ENCODE results near the gene CYB5R3. TPM values are rescaled to one million over a fixed set of nuclear protein-coding genes. Genes with fewer than 3 reads are reported as not detected.
A peak's percentile ranks its signal among the peaks of the same experiment; 100 is the strongest.

Gene CYB5R3
- total RNA-seq, 1 experiment from 2014 or later = 106 TPM

DNA sequence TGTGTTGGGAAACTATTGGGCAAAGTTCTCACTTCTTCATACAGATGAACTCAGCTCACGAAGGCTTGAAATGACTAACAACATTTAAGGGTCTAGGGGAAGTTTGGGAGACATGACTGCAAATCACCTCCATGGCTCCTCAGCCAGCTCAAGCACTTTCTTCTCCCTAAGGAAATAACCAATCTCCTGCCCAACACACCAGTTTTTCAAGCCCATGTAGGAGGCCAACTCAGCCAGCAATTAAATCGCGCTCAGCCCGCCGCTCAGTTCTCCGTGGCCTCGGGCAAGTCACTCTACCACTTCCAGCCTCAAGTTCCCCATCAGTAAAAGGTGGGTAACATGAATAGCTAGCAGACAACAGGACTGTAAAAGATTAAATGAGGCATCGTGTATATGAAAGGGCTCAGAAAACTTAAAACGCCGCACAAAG lies 35.3 kb downstream of the CYB5R3 start:
- peaks cover 50% of the 10 kb centered on the region for H3F3A ChIP-seq (ENCODE audit: insufficient read depth, low read depth)
- H3K4me3 ChIP-seq = peak overlapping the region; percentile 100
- H3K79me2 ChIP-seq (ENCODE audit: low read depth) = peaks cover 54% of the 10 kb centered on the region
- peak overlapping the region; percentile 100 for H3K4me2 ChIP-seq
- peak overlapping the region; percentile 81 for H2AFZ ChIP-seq
- no peak for TF ChIP-seq EZH2 (IDR thresholded peaks at IDR 0.05; ENCODE audit: low read depth)
- TF ChIP-seq, protein P1, sequence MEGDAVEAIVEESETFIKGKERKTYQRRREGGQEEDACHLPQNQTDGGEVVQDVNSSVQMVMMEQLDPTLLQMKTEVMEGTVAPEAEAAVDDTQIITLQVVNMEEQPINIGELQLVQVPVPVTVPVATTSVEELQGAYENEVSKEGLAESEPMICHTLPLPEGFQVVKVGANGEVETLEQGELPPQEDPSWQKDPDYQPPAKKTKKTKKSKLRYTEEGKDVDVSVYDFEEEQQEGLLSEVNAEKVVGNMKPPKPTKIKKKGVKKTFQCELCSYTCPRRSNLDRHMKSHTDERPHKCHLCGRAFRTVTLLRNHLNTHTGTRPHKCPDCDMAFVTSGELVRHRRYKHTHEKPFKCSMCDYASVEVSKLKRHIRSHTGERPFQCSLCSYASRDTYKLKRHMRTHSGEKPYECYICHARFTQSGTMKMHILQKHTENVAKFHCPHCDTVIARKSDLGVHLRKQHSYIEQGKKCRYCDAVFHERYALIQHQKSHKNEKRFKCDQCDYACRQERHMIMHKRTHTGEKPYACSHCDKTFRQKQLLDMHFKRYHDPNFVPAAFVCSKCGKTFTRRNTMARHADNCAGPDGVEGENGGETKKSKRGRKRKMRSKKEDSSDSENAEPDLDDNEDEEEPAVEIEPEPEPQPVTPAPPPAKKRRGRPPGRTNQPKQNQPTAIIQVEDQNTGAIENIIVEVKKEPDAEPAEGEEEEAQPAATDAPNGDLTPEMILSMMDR (conservative IDR thresholded peaks at IDR 0.05) = no peak
- H3K9me2 ChIP-seq (ENCODE audit: insufficient read depth) = no peaks in the 10 kb centered on the region
- H3K27ac ChIP-seq = peak overlapping the region; percentile 96
- ChIA-PET CTCF (interaction anchor here (0.7 kb wide), 1 partner anchor 254 kb away, joined by 11 read pairs; no protein-coding TSS in a partner anchor), POLR2A (ENCODE audit: unreplicated experiment) (interaction anchor here (0.5 to 0.6 kb wide), 4 partner anchors 97 to 615 kb away, joined by 3 to 24 read pairs (median 7); partner anchors contain the start of gene WBP2NL)
- H4K20me1 ChIP-seq (ENCODE audit: insufficient read depth) = peaks cover 47% of the 10 kb centered on the region
- H3K36me3 ChIP-seq (ENCODE audit: low read depth) = 0 out of 2 replicates have a peak, but pooled peaks cover 16% of the 10 kb centered on the region
- H3K9me3 ChIP-seq (ENCODE audit: insufficient read depth, low read depth) = no peaks in the 10 kb centered on the region
- intact Hi-C loops (cut with micrococcal nuclease; ENCODE audit: unreplicated experiment) = loop anchor here (2.0 to 5.0 kb wide), 3 partner anchors 21 to 249 kb away; no protein-coding TSS in a partner anchor
- no peaks in the 10 kb centered on the region for H3K27me3 ChIP-seq (ENCODE audit: insufficient read depth, low read depth)
- DNase-seq = peak in 1 of 2 experiments; percentile 44
- peaks cover 36% of the 10 kb centered on the region for H3K4me1 ChIP-seq (replicated peaks; ENCODE audit: insufficient read depth)
- TSS peak; percentile 42 for BruUV-seq (replicated peaks)

DNA sequence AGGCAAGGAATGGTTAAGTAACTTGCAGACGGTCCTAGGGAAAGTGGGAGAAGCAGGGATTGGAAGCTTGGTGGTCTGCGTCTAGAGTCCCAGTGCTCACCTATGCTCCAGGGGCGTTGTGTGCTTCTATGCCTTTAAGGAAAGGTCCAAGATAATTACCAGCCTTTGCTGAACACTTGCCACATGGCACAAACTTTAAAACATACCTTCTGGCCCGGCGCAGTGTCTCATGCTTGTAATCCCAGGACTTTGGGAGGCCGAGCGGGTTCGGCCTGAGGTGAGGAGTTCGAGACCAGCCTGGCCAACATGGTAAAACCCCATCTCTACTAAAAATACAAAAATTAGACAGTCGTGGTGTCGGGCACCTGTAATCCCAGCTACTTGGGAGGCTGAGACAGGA lies 36.9 kb downstream of the CYB5R3 start:
- ChIA-PET POLR2A (ENCODE audit: unreplicated experiment) (no interaction called here), CTCF (interaction anchor here (0.5 kb wide), 1 partner anchor 124 kb away, joined by 5 read pairs; no protein-coding TSS in a partner anchor)
- Histone ChIP-seq H3K27me3 (ENCODE audit: insufficient read depth, low read depth) (no peaks in the 10 kb centered on the region), H3K27ac (no peak overlapping the region), H4K20me1 (ENCODE audit: insufficient read depth) (peaks cover 52% of the 10 kb centered on the region), H3K4me1 (replicated peaks; ENCODE audit: insufficient read depth) (peaks cover 41% of the 10 kb centered on the region), H3K79me2 (ENCODE audit: low read depth) (peaks cover 67% of the 10 kb centered on the region), H3K9me3 (ENCODE audit: insufficient read depth, low read depth) (no peaks in the 10 kb centered on the region), H3K9me2 (ENCODE audit: insufficient read depth) (no peaks in the 10 kb centered on the region), H3F3A (ENCODE audit: insufficient read depth, low read depth) (peaks cover 49% of the 10 kb centered on the region), H2AFZ (no peak overlapping the region), H3K4me2 (peak overlapping the region; percentile 100), H3K36me3 (ENCODE audit: low read depth) (0 out of 2 replicates have a peak, but pooled peaks cover 16% of the 10 kb centered on the region), H3K4me3 (peak overlapping the region; percentile 100)
- intact Hi-C loops (cut with micrococcal nuclease; ENCODE audit: unreplicated experiment) = loop anchor here (5.0 kb wide), 1 partner anchor 80 kb away; no protein-coding TSS in a partner anchor
- DNase-seq = no peak
- TF ChIP-seq, protein P1 (conservative IDR thresholded peaks at IDR 0.05) = no peak
- TF ChIP-seq EZH2 (IDR thresholded peaks at IDR 0.05; ENCODE audit: low read depth) = no peak
- no TSS peak for BruUV-seq (replicated peaks)

DNA sequence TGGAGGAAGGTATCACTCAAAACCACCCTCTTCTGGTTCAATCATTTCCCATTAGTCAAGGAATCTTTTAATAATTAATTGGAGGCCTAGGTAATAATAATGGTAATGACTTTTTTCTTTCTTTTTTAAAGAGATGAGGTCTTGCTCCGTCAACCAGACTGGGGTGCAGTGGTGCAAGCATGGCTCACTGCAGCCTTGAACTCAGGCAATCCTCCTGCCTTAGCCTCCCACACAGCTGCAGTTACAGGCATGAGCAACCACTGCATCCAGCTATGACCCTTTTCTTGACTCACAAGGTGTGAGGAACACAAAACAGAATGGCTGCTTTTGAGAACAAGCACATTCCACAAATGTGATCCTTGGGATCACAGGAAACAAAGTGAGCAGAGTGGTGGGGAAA lies 38.1 kb downstream of the CYB5R3 start:
- no peak for DNase-seq
- no peak overlapping the region for H3K4me2 ChIP-seq
- POLR2A ChIA-PET (ENCODE audit: unreplicated experiment) = no interaction called here
- H4K20me1 ChIP-seq (ENCODE audit: insufficient read depth) = peaks cover 61% of the 10 kb centered on the region
- BruUV-seq (replicated peaks) = no TSS peak
- intact Hi-C loops (cut with micrococcal nuclease; ENCODE audit: unreplicated experiment) = loop anchor here (5.0 kb wide), 1 partner anchor 79 kb away; no protein-coding TSS in a partner anchor
- H3K4me1 ChIP-seq (replicated peaks; ENCODE audit: insufficient read depth) = peaks cover 33% of the 10 kb centered on the region
- TF ChIP-seq EZH2 (IDR thresholded peaks at IDR 0.05; ENCODE audit: low read depth) = no peak
- TF ChIP-seq, protein P1 (conservative IDR thresholded peaks at IDR 0.05) = no peak
- no peak overlapping the region for H3K27ac ChIP-seq
- H3K79me2 ChIP-seq (ENCODE audit: low read depth) = peaks cover 78% of the 10 kb centered on the region
- 0 out of 2 replicates have a peak, but pooled peaks cover 16% of the 10 kb centered on the region for H3K36me3 ChIP-seq (ENCODE audit: low read depth)
- no peaks in the 10 kb centered on the region for H3K9me3 ChIP-seq (ENCODE audit: insufficient read depth, low read depth)
- no peak overlapping the region for H2AFZ ChIP-seq
- CTCF ChIA-PET = no interaction called here
- no peaks in the 10 kb centered on the region for H3K27me3 ChIP-seq (ENCODE audit: insufficient read depth, low read depth)
- peaks cover 39% of the 10 kb centered on the region for H3F3A ChIP-seq (ENCODE audit: insufficient read depth, low read depth)
- no peaks in the 10 kb centered on the region for H3K9me2 ChIP-seq (ENCODE audit: insufficient read depth)
- H3K4me3 ChIP-seq = no peak overlapping the region

Data from PC-9 (cell line).